Upper lobe of left lung (tissue), 4 donors: ENCODE measurements around the gene CDHR2.

Source experiments
- EP300 ChIP-seq, 4 donors: sonication (generic); formaldehyde crosslinking; IDR thresholded peaks; one replicate each; pipeline ENCODE4 v1.5.1; 2017; ENCODE audit warnings: antibody characterized with exemption in 4 of 4, control low read depth in 2 of 4
- POLR2A ChIP-seq, 4 donors: fragments of 450-650 bp; IDR thresholded peaks; one replicate each; pipeline ENCODE4 v1.5.1; 2016 to 2017; ENCODE audit warnings: antibody characterized with exemption in 4 of 4, mild to moderate bottlenecking in 2 of 4
- POLR2AphosphoS5 ChIP-seq, 2 donors: sonication (generic); formaldehyde crosslinking; IDR thresholded peaks; one replicate each; pipeline ENCODE4 v1.5.1; 2017; ENCODE audit warnings: antibody characterized with exemption in 2 of 2
- TF ChIP-seq, protein P1 (sequence below), 6 experiments: fragments of 450-650 bp in 4 of 6; fragments of 200-600 bp in 2 of 6; sonication (generic) in 2 of 6; IDR thresholded peaks; one replicate each; pipeline ENCODE4 v1.5.1; 2016 to 2019; ENCODE audit warnings: antibody characterized with exemption in 6 of 6

DNA sequence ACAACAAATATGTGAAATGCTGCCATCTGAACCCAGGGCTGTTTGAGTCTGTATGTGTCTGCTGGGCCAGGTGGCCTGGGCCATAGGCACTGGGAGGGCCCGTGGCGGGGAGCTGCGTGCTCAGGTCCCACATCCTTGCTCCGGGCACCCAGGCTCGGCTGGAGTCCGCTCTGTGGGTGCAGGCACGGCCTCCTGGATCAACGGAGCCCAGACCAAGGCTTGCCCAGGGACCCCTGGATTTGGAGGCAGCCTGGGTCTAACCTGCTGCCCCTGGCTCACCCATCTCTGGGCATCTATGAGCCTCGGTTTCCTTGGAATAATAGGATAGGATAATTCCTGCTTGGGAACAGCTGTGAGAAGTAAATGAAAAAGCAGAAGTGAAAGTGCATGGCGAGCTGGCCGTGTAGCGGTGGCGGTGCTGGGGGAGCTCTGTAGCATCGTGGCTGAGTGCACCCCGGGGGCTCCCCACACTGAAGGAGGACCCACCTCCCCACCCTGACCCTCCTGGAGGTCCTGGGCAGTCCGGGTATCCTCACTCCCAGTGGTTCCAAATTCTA is 1.2 kb downstream of the CDHR2 start:
- TF ChIP-seq, protein P1, sequence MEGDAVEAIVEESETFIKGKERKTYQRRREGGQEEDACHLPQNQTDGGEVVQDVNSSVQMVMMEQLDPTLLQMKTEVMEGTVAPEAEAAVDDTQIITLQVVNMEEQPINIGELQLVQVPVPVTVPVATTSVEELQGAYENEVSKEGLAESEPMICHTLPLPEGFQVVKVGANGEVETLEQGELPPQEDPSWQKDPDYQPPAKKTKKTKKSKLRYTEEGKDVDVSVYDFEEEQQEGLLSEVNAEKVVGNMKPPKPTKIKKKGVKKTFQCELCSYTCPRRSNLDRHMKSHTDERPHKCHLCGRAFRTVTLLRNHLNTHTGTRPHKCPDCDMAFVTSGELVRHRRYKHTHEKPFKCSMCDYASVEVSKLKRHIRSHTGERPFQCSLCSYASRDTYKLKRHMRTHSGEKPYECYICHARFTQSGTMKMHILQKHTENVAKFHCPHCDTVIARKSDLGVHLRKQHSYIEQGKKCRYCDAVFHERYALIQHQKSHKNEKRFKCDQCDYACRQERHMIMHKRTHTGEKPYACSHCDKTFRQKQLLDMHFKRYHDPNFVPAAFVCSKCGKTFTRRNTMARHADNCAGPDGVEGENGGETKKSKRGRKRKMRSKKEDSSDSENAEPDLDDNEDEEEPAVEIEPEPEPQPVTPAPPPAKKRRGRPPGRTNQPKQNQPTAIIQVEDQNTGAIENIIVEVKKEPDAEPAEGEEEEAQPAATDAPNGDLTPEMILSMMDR (IDR thresholded peaks at IDR 0.05), result no peak
- TF ChIP-seq POLR2A (IDR thresholded peaks at IDR 0.05) (no peak), POLR2AphosphoS5 (IDR thresholded peaks at IDR 0.05) (no peak), EP300 (IDR thresholded peaks at IDR 0.05) (no peak)
